NCI-H2196 treated with DMSO at 0.1 percent for 48 hours (cell line): ENCODE results near the gene JDP2.
"Not testable (repeated sequence)": the region's sequence is repeated elsewhere in the genome, so short reads cannot be mapped to it uniquely, and the experiment has no call there.

ENCODE experiments used
- DNase-seq: peaks from one replicate; lab custom pipeline; 2025; ENCODE audit not compliant: unreplicated experiment; lab: John Stamatoyannopoulos, UW

The JDP2 gene

GRCh38 chr14:75454963-75455546 is 27.2 kb downstream of the JDP2 start:
- DNase-seq = no peak

GRCh38 chr14:75456069-75456996 is 28.5 kb downstream of the JDP2 start:
- DNase-seq = no peak

GRCh38 chr14:75456997-75457335 is 29.1 kb downstream of the JDP2 start:
- no peak for DNase-seq

GRCh38 chr14:75457648-75458165 is 29.9 kb downstream of the JDP2 start:
- no peak for DNase-seq

- DNase-seq = no peak
These were observed 30.5 kb downstream of the JDP2 start for GRCh38 chr14:75458305-75458704.

- DNase-seq = peak; percentile 71
These were observed 31.4 kb downstream of the JDP2 start for GRCh38 chr14:75459099-75459741.

- DNase-seq = no peak
These were observed 32.0 kb downstream of the JDP2 start for GRCh38 chr14:75459791-75460190.

- no peak for DNase-seq
These were observed 32.6 kb downstream of the JDP2 start for GRCh38 chr14:75460394-75460793.

- no peak for DNase-seq
These were observed 33.5 kb downstream of the JDP2 start for GRCh38 chr14:75461303-75461702.

GRCh38 chr14:75461755-75462349 is 34.0 kb downstream of the JDP2 start:
- no peak for DNase-seq

GRCh38 chr14:75464626-75465025 is 36.8 kb downstream of the JDP2 start:
- DNase-seq = no peak

GRCh38 chr14:75467763-75468162 is 39.9 kb downstream of the JDP2 start:
- DNase-seq = no peak

- DNase-seq = no peak
These were observed 41.3 kb downstream of the JDP2 start for GRCh38 chr14:75469164-75469563.

- peak; percentile 58 for DNase-seq
These were observed 41.9 kb downstream of the JDP2 start for GRCh38 chr14:75469606-75470237.

GRCh38 chr14:75470238-75470797 is 42.5 kb downstream of the JDP2 start:
- peak; percentile 32 for DNase-seq

GRCh38 chr14:75471059-75471458 is 43.2 kb downstream of the JDP2 start:
- DNase-seq = no peak

- not testable (repeated sequence) for DNase-seq
These were observed 46.3 kb downstream of the JDP2 start for GRCh38 chr14:75474127-75474526.

- DNase-seq = peak; percentile 59
These were observed 48.6 kb downstream of the JDP2 start for GRCh38 chr14:75476274-75476995.

- no peak for DNase-seq
These were observed 50.1 kb downstream of the JDP2 start for GRCh38 chr14:75477881-75478280.
